DMS114 treated with DMSO at 0.1 percent for 48 hours (cell line): ENCODE data around the gene FAM120A.

ENCODE experiments used
- DNase-seq: peaks from one replicate; lab custom pipeline; 2025; ENCODE audit not compliant: unreplicated experiment; lab: John Stamatoyannopoulos, UW

Gene FAM120A

GRCh38 chr9:93613791-93614190, 162.3 kb downstream of the FAM120A start:
- no peak for DNase-seq

- DNase-seq = no peak
Observed at GRCh38 chr9:93614830-93615468, 163.5 kb downstream of the FAM120A start.
